ENCODE measurements around the gene ERGIC1.
"Not testable (repeated sequence)": the region's sequence is repeated elsewhere in the genome, so short reads cannot be mapped to it uniquely, and the experiment has no call there.

Gene ERGIC1

DNA sequence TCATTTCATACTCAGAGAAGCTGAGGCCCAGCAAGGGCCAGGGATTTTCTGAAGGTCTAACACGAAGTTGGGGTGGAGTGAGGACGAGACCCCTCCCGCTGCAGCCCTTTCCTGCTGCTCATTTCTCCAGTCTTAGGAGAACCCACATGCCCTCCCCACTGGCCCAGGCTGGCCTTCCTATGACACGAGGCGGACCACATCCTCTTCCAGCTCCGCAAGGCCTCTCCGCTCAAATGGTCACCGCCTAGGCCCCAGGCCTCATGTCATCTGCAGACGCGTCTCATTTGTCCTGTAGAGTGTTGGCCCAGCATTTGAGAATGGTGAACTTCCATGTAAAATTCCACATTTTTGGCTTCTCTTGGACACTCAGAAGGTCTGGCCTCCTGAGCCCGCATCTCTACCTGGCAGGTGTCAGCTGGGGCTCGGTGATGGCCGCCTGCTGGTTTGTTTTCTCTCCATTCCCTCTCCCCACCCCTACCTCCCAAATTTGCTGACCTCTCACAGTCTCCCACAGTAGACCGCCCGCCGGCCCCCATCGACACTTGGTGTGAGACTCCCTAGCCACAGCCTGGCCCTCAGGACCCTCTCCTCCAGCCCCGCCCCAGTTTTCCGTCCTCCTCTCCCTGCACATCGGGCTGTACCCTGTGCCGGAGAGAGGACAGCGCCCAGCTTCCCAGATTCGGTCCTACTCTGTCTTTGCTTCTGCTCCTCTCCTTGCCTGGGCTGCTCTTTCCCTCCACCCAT lies 51.7 kb downstream of the ERGIC1 start:
- no peak for DNase-seq

DNA sequence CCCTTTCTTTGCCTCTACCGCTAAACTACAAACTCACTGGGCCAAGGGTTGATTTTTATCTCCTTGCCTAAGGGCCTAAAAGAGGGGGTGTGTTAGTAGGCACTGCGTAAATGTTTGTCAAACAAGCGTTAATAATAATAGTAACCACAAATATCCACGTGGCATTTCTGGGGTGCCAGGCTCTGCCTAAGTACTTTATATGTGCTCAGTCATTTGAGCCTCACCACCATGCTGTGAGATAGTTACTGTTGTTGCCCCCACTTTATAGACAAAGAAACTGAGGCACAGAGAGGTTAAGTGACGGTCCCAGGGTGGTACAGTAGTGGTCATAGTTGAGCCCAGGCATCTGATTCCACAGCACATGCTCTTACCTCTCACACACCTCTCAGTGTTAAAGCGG lies 52.4 kb downstream of the ERGIC1 start:
- DNase-seq = no peak

DNA sequence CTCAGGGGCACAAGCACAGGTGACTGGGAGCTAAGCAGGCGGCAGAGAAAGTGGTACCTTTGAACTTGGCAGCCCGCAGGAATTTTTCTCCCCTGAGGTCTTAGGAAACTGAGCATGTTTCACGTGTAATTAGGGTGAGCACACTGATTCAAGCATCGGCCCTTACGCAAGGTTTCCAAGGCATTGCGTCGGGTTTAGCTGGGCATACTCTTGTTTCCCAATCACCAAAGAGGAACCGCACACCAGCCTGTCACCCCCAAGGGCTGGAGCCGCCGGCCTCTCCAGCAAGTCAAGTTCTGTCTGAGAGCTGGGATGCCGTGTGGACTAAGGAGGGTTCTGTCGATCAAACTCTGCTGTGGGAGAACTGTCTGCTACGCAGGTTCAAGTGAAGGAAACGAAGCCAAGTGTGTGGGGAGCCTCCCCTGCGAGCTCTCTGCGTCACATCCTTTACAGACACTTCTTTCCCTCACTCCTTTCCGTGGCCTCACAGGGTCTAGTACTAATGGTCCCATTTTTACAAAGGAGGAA lies 53.0 kb downstream of the ERGIC1 start:
- no peak for DNase-seq

DNA sequence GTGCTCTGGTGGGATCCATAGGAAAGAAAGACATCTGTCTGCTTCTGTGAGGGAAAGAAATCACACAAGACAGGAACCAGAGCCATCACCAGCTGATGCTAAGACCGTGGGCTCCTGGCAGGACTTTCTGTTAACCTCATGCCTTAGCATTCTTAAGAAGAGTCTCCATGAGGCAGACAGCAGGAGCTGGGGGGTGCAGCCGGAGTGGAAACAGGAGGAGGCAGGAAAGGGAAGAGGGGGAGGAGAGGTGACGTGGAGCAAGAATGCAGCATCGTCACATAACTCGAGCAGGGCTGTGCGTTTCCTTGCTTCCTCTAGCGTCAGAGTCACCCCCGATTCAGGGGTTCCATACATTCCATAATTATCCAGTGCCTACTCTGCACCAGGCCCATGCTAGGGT lies 53.6 kb downstream of the ERGIC1 start:
- DNase-seq = no peak

- no peak for DNase-seq
These were observed 56.6 kb downstream of the ERGIC1 start for GRCh38 chr5:172890659-172891058.

- no peak for DNase-seq
These were observed 57.8 kb downstream of the ERGIC1 start for GRCh38 chr5:172891716-172892421.

DNA sequence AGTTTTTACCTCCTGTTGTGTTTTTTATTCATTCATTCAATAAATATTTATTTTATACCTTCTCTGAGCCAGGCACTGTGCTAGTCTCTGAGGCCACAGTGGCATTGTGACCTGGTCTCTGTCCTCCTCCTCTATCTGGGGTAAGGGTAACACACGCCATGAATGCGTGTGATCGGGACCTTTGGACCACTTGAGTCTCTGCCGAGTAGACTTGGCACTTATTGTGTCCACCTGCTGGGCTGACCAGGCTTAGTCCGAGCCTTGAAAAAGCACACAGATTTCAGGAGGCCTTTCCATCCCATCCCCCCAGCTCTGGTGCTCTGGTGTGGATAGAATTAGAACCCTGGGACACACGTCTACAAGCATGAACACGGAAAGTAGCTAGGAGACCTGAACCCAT lies 58.7 kb downstream of the ERGIC1 start:
- DNase-seq = no peak

- no peak for DNase-seq
These were observed 60.8 kb downstream of the ERGIC1 start for GRCh38 chr5:172894767-172895388.

- no peak for DNase-seq
These were observed 61.5 kb downstream of the ERGIC1 start for GRCh38 chr5:172895549-172895948.

DNA sequence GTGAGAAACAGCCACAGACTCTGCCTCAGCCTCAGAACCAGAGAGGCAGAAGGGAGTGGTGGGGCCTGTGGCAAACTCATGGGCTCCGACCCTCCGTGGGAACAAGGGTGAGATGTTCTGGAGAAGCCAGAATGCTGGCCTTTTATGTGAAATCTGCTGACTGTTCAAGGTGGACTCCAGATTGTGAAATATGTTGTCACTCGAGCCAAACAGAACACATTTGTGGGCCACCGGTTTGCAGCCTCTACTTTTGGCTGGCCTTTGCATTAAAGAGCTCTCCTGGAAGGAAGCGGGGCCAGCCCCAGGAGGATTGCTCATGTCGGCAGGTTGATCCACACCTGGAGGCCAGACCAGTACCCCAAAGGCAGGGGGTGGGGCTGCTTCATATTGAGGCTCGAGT lies 62.4 kb downstream of the ERGIC1 start:
- DNase-seq = no peak

DNA sequence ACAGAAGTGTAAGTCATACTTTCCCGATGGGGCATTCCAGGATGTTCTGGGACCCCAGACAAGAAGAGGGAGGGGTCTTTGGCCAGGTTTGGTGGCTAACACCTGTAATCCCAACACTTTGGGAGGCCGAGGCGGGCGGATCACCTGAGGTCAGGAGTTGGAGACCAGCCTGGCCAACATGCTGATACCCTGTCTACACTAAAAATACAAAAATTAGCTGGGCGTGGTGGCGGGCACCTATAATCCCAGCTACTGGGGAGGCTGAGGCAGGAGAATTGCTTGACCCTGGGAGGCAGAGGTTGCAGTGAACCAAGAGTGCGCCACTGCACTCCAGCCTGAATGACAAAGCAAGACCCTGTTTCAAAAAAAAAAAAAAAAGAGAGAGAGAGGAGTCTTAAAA lies 63.0 kb downstream of the ERGIC1 start:
- not testable (repeated sequence) for DNase-seq

GRCh38 chr5:172897481-172898217 lies 63.6 kb downstream of the ERGIC1 start:
- DNase-seq = no peak

- DNase-seq = no peak
These were observed 64.3 kb downstream of the ERGIC1 start for GRCh38 chr5:172898218-172898842.

DNA sequence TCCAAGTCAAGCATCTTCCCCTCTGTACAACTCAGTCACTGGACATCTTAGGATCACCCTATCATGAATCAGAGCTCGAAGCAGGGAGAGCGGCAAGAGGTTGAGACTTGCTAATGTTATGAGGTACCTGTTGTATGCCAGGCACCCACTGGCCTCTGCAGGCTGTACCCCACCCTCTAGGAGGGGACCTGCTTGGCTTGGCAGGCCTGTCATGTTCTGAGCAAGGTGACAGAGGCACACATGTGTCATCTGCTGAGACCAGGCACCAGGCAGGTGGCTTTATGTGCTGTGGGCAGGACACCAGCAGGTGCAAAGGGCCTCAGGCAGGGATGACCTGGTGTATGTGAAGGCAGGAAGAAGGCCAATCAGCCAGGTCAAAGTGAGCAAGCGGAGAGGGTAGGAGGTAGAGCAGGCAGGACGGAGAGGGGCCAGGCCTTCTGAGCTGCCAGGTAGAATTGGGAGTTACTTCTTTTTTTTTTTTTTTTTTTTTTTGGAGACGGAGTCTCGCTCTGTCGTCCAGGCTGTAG lies 64.9 kb downstream of the ERGIC1 start:
- DNase-seq = no peak

GRCh38 chr5:172899436-172899835 lies 65.4 kb downstream of the ERGIC1 start:
- DNase-seq = no peak

DNA sequence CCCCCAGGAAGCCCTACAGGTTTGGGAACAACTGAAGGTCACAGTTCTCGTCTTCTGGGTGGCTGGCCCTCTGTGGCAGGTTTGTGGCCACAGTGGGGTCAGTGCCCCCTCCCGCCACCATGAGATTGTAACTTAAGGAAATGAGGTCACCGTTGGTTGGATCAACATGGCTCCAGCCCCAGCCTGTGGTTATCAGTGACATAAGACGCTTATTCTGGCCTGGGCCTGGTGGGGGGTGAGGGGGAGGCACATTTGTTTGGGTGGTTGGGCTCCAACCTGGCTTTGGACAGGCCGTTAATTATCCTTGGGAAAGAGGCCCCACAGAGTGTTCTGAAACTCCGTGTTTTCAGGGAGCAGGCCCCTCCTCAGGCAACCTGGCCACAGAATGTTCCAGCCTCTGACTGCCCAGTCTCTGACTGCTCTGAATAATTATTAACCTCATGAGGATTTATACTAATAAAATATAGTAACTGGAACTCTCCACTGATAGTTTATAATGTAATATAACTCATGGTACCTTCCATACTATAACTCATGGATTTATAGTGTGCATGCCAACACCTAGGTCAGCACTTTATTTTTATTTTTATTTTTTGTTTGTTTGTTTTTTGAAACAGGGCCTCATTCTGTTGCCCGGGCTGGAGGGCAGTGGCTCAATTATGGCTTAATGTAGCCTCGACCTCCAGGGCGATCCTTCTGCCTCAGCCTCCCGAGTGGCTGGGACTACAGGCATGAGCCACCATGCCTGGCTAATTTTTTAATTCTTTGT lies 67.1 kb downstream of the ERGIC1 start:
- no peak for DNase-seq

GRCh38 chr5:172901788-172902496 lies 67.9 kb downstream of the ERGIC1 start:
- no peak for DNase-seq

DNA sequence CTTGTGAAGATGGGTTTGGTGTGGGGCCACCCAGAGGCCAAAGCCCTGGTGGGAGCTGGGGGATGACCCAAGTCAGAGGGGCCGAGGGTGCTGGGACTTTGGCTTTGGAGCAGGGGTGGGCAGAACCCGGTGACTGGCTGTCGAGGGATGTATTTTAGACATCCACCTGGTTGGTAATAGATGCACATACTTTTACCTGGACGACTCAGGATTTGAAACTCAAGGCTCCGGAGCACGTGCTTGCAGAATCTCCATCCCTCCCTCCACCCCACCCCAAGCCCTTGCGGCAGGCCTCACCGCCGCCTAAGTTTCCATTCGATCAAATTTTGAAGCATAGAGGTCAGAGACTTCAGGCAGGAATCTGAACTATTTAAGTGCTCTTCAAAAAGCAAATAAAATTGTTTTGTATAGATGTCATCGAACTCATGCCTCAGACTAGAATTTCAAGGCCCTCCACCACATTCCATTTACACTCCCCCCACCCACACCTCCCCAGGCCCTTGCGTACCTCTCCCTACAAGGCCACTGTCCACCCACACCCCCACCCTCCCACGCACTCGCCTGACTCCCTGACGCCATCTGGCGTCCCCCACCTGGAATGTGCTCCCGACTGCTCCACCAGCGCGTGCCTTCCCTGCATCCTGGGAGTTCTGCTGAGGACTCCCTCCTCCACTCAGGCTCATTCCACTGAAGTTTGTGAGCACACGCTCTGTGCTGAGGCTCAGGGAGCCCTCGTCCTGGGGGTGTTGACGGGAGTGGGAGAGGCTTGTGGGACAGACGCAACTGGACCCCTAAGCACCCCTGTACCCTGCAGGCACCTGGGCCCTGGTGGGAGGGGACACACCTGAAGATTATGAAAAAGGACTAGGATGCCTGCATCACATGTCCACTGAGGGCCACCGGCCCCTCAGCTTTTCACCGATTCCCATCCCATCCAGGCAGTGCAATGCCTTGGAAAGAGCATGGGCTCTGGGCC lies 68.7 kb downstream of the ERGIC1 start:
- DNase-seq = no peak

DNA sequence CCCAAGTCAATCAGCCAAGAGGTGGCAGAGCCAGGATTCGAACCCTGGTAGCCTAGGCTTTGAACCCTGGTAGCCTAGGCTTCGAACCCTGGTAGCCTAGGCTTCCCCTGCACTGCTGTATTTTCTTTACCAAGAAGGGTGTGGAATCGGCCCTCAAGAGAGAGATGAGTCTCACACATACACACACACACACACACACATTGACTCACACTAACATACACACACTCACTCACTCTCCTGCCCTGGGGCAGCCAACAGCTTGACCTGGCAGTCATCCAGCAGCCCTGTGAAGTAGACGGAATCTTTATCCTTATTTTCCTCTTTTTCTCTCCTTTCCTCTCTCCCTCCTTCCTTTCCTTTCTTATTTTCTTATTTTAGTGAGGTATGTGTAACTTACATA lies 69.7 kb downstream of the ERGIC1 start:
- DNase-seq = no peak

DNA sequence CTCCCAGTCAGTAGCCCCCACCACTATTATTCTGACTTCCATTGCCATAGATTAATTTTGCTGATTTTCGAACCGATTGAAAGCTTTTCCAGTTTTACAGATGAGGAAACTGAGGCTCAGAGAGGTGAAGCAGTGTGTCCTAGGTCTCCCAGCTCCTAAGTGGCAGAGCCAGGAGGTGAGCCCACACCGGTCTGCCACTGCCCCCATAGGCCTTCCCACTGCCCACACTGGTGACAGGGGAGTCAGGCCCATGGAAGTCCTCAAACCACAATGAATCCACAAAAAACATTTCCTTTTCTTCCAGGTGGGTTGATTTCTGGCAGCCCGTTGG lies 70.2 kb downstream of the ERGIC1 start:
- no peak for DNase-seq

Data from stimulated activated CD4-positive, alpha-beta T cell treated with anti-CD3 and anti-CD28 coated beads, Interleukin-1b, Interleukin-23, amount 100 ng/mL, for 48 hours (primary cell).